ENCODE measurements around the gene TOX2. TPM values are rescaled to one million over a fixed set of nuclear protein-coding genes. Genes with fewer than 3 reads are reported as not detected.

The TOX2 gene
- polyA plus RNA-seq, 3 donors: 0.39 to 0.56 (median 0.47) TPM

GRCh38 chr20:43984587-43984986 lies 69.9 kb downstream of the TOX2 start:
- H3K79me2 ChIP-seq (ENCODE audit: insufficient read depth, low read length): no peaks in the 10 kb centered on the region
- H3K9ac ChIP-seq (ENCODE audit: insufficient read depth, low read length, poor library complexity, severe bottlenecking): no peak overlapping the region
- no CpG with 5 or more reads among the region's 4 CpGs for WGBS (ENCODE audit: insufficient coverage)
- no peak overlapping the region for H3K4me3 ChIP-seq (replicated peaks in 1 of 3; ENCODE audit: low read depth in 2 of 3, low read length in 3 of 3)
- no peak overlapping the region for H3K27ac ChIP-seq (ENCODE audit: low read depth in 1 of 2, low read length in 2 of 2)
- H4K20me1 ChIP-seq (ENCODE audit: insufficient read depth, low read length): no peaks in the 10 kb centered on the region
- Mint-ChIP-seq H3K27me3 (ENCODE audit: low read depth in 3 of 3) (peaks cover 6 to 15% (median 13%) of the 10 kb centered on the region in 3 donors), H3K4me1 (peaks cover 19% of the 10 kb centered on the region), H3K9me3 (peaks cover 0 to 5% (median 2%) of the 10 kb centered on the region in 7 donors), H3K36me3 (no peaks in the 10 kb centered on the region), H3K4me3 (no peak overlapping the region), H3K27ac (no peak overlapping the region)
- intact Hi-C loops (cut with micrococcal nuclease): no loop called here
- DNase-seq: no peak
- TF ChIP-seq CTCF (IDR thresholded peaks at IDR 0.05): no peak
- no peaks in the 10 kb centered on the region for H3K27me3 ChIP-seq (ENCODE audit: control insufficient read depth in 2 of 2, insufficient read depth in 2 of 2, low read length in 2 of 2)
- no peak overlapping the region for H2AFZ ChIP-seq (ENCODE audit: insufficient read depth, low read depth, low read length, poor library complexity, severe bottlenecking)
- H3K9me3 ChIP-seq (replicated peaks in 1 of 2; ENCODE audit: control insufficient read depth in 1 of 2, insufficient read depth in 1 of 2, low read length in 2 of 2): peaks cover 0 to under 1% of the 10 kb centered on the region in 2 donors
- H3K36me3 ChIP-seq (replicated peaks in 1 of 2; ENCODE audit: control insufficient read depth in 1 of 2, insufficient read depth in 2 of 2, low read length in 2 of 2): no peaks in the 10 kb centered on the region
- H3K4me2 ChIP-seq (replicated peaks; ENCODE audit: extremely low read depth, low read length, poor library complexity, severe bottlenecking): no peak overlapping the region
- H3K4me1 ChIP-seq (ENCODE audit: control insufficient read depth in 1 of 2, insufficient read depth in 2 of 2, low read length in 2 of 2): peaks cover 13 to 15% of the 10 kb centered on the region in 2 donors

DNA sequence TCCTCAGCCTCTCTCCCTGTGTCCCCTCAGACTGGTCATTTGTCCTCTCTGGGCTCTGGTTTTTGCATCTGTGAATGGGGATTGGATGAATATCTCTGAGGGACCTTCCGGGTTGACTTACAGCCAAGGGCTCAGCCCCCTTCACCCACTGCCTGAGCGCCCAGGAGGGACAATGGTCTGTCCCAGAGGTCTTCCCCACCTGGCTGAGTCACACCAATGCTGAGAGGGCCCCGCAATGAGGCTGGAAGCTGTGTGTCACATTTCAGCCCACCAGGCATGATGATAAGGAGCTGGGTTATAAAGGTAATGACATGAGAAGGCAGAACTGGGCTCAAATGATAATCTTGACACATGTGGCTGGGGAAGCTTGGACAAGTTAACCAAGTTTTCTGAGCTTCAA lies 70.5 kb downstream of the TOX2 start:
- Mint-ChIP-seq H3K27ac (peak overlapping the region in 1 of 7 donors; percentile 66), H3K4me1 (peaks cover 14% of the 10 kb centered on the region), H3K36me3 (no peaks in the 10 kb centered on the region), H3K4me3 (peak overlapping the region in 1 of 2 donors; percentile 30), H3K9me3 (peaks cover 0 to 8% (median 5%) of the 10 kb centered on the region in 7 donors), H3K27me3 (ENCODE audit: low read depth in 3 of 3) (peaks cover 6 to 13% (median 12%) of the 10 kb centered on the region in 3 donors)
- 100% methylated on average over 1 of the region's 3 CpGs for WGBS (ENCODE audit: insufficient coverage)
- Histone ChIP-seq H3K4me3 (replicated peaks in 1 of 3; ENCODE audit: low read depth in 2 of 3, low read length in 3 of 3) (no peak overlapping the region), H3K4me1 (ENCODE audit: control insufficient read depth in 1 of 2, insufficient read depth in 2 of 2, low read length in 2 of 2) (peaks cover 13 to 15% of the 10 kb centered on the region in 2 donors), H4K20me1 (ENCODE audit: insufficient read depth, low read length) (no peaks in the 10 kb centered on the region), H3K27me3 (ENCODE audit: control insufficient read depth in 2 of 2, insufficient read depth in 2 of 2, low read length in 2 of 2) (no peaks in the 10 kb centered on the region), H2AFZ (ENCODE audit: insufficient read depth, low read depth, low read length, poor library complexity, severe bottlenecking) (no peak overlapping the region), H3K27ac (ENCODE audit: low read depth in 1 of 2, low read length in 2 of 2) (no peak overlapping the region), H3K79me2 (ENCODE audit: insufficient read depth, low read length) (no peaks in the 10 kb centered on the region), H3K36me3 (replicated peaks in 1 of 2; ENCODE audit: control insufficient read depth in 1 of 2, insufficient read depth in 2 of 2, low read length in 2 of 2) (no peaks in the 10 kb centered on the region), H3K9ac (ENCODE audit: insufficient read depth, low read length, poor library complexity, severe bottlenecking) (no peak overlapping the region), H3K4me2 (replicated peaks; ENCODE audit: extremely low read depth, low read length, poor library complexity, severe bottlenecking) (no peak overlapping the region), H3K9me3 (replicated peaks in 1 of 2; ENCODE audit: control insufficient read depth in 1 of 2, insufficient read depth in 1 of 2, low read length in 2 of 2) (peaks cover 0 to 4% of the 10 kb centered on the region in 2 donors)
- DNase-seq: no peak
- intact Hi-C loops (cut with micrococcal nuclease): no loop called here
- TF ChIP-seq CTCF (IDR thresholded peaks at IDR 0.05): no peak
